Mesodermal cell (in vitro differentiated cells): ENCODE measurements around the gene SPNS2.

Experiments
- H3K27ac ChIP-seq: 2 replicates; pipeline ENCODE4 v1.7.0; 2013; ENCODE audit warnings: mild to moderate bottlenecking, low read depth, low read length, moderate library complexity; ENCODE audit not compliant: severe bottlenecking
- H3K36me3 ChIP-seq: 2 replicates; pipeline ENCODE4 v1.7.1; 2013; ENCODE audit warnings: mild to moderate bottlenecking, low read length, moderate library complexity; ENCODE audit not compliant: control insufficient read depth, insufficient read depth
- H3K4me1 ChIP-seq: one replicate; pipeline ENCODE4 v1.7.1; 2013; ENCODE audit warnings: mild to moderate bottlenecking, low read length; ENCODE audit not compliant: insufficient read depth, control insufficient read depth, poor library complexity, severe bottlenecking
- H3K4me3 ChIP-seq: 2 replicates; pipeline ENCODE4 v1.7.0; 2013; ENCODE audit warnings: low read length, control low read depth, mild to moderate bottlenecking; ENCODE audit not compliant: insufficient read depth, poor library complexity, severe bottlenecking; ENCODE audit errors: extremely low read depth
- H3K9me3 ChIP-seq: 2 replicates; pipeline ENCODE4 v1.7.1; 2013; ENCODE audit warnings: mild to moderate bottlenecking, low read length, moderate library complexity; ENCODE audit not compliant: control insufficient read depth
- WGBS, 2 experiments: methylation state at CpG; one replicate each; pipeline ENCODE4 v1.1.5; 2013; ENCODE audit warnings: missing lambda C conversion rate in 2 of 2; ENCODE audit not compliant: insufficient coverage in 2 of 2; 5-methylcytosine and 5-hydroxymethylcytosine counted together

Gene SPNS2

DNA sequence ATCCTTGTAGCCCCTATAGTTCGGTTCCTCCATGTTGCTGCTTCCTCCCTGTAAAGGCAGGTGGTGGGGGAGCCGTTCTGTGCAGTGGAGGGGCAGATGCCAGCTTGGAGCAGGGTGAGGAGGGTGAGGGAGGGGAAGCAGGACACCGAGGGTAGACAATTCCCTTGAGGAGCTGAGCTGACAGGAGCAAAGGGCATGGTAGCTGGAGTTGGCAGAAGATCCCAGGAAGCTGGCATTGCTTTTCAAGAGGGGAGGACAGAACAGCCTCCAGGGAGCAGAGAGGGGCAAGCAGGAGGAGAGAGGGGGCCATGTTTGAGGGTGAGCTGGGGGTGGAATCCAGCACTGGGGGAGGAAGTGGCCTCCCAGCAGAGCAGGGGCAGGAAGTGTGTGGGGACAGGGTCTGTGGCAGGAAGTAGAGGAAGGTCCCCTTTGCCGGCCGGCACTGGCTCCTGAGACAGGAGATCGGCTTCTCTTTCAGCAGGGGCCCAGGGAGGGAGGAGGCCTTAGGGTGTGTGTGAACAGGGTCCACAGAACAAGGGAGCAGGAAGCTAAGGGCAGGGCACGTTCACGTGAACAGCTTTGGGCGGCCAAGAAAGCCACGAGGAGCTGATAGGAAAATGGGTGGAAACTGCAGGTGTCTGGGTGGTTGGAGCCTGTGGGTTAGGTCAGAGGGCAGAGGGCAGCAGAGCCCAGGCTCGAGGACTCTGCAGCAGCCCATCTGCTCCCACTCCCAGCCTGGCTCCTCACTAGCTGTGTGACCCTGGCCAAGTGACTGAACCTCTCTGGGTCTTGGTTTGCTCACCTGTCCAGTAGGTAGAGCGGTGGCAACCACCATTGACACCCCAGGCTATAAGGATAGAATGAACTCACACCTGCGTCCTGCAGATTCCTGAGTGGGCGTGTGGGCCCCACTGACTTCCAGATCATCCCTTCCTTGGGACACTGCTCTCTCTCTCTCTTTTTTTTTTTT is 17.5 kb upstream of the SPNS2 start:
- Histone ChIP-seq H3K36me3 (no peaks in the 10 kb centered on the region), H3K9me3 (no peaks in the 10 kb centered on the region), H3K4me1 (peaks cover 25% of the 10 kb centered on the region), H3K4me3 (no peak overlapping the region), H3K27ac (no peak overlapping the region)
- 61 to 67% methylated on average over 10 to 14 of the region's 14 CpGs for WGBS, 2 experiments

DNA sequence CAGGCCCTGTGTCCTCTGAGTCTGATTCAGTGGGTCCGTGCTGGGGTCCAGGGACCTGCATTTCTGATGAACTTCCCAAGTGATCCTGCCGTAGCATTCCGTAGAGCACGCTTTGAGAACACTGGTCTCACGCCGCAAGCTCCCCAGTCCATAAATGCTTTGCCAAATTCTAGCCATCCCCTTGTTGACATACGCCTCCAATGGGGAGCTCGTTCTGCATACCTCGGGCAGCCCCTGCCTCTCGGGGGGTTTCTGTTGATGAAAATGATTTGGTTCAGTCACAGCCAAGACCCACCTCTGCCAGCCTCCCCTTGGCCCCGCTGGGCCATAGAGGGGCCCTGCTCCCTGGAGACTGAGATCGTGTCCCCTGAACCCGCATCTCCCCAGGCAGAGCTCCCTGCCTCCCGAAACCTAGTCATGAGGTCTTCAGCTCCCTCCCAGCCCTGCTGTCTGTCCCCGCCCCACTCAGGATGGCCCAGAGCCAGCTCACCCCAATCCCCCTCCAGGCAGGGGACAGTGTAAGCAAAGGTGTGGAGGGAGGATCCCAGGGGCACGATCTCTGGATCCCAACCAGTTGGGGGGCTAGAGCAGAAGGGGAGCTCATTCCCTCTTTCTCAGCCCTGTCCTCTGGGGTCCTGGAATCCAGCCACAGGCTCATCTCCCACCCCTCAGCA is 16.2 kb upstream of the SPNS2 start:
- H3K4me1 ChIP-seq, result peaks cover 26% of the 10 kb centered on the region
- H3K27ac ChIP-seq, result no peak overlapping the region
- no peaks in the 10 kb centered on the region for H3K9me3 ChIP-seq
- WGBS, 2 experiments, result 93 to 97% methylated on average over 13 to 15 of the region's 16 CpGs
- no peak overlapping the region for H3K4me3 ChIP-seq
- no peaks in the 10 kb centered on the region for H3K36me3 ChIP-seq

DNA sequence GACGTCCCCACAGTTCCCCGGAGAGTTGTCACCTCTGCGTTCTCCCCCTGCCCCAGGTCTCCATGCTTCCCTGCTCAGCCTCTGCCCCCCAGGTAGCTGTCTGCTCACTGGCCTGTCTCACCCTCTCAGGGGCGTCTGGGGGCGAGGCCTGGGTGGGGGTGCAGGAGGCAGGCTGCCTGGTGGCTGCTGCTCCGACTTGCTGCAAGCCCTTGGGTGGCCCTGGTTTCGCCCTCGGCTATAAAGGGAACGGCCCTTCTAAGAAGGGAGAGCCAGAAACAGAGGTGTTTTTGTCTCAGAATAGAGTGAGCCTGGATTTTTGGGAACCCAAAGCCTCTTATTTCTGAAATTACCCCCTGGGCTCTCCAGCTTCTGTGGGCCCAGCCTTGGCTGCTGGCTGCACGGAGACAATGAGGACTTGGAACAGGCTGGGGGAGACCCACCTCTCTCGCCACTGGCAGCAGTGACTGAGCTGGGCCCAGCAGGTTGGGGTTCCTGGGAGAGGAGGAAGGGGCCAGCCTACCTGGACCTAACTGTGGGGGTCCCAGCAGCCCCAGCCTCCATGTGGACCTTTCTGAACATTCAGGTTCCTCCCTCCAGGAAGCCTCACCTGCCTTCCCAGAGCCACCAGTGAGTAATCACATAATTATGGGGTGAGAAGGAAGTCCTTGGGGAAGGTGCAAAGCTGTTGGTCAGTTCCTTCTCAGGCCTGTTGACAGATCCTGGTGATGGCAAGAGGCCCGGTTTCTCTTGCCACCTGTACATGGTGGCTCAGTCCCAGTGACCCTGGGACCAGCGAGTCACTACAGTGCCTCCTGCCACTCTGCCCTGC is 15.5 kb upstream of the SPNS2 start:
- Histone ChIP-seq H3K36me3 (no peaks in the 10 kb centered on the region), H3K27ac (no peak overlapping the region), H3K4me1 (peaks cover 24% of the 10 kb centered on the region), H3K9me3 (no peaks in the 10 kb centered on the region), H3K4me3 (no peak overlapping the region)
- 78 to 83% methylated on average over 4 to 9 of the region's 13 CpGs for WGBS, 2 experiments

DNA sequence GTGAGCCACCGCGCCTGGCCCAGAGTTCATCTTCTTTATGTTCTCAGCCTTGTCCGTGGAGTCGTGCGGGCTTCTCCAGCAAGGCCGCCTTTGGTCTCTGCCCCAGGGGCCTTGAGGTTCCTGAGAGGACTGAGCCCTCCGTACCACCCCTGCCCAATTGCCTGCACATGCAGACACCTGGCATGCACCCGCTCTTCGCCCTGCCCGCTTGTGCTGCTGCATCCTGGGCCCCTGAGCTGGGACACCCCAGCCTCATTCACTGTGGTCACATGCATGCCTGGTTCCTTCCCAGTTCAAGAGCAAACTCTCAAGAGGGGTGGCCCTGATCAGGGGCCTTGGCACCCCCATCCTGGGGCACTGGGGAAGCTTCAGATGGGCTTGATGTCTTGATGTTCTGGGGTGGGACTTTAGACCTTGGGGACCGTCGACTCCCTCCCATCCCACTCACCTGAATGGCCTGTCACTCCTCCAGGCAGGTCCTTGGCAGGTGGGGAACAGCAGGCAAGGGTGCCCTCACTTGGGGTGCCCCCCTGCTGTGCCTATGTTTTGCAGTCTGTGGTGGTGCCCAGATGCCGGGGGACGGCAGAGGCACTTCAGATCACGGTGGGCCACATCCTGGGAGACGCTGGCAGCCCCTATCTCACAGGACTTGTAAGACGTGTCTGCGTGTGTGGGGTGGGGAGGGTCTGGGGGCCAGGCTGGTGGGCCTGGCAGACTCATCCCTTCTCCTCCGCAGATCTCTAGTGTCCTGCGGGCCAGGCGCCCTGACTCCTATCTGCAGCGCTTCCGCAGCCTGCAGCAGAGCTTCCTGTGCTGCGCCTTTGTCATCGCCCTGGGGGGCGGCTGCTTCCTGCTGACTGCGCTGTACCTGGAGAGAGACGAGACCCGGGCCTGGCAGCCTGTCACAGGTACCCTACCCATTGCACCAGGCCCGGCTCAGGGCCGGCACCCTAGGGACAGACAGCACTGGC is 12.7 kb upstream of the SPNS2 start:
- WGBS, 2 experiments, result 88 to 90% methylated on average over 22 to 24 of the region's 31 CpGs
- no peaks in the 10 kb centered on the region for H3K36me3 ChIP-seq
- H3K9me3 ChIP-seq, result no peaks in the 10 kb centered on the region
- no peak overlapping the region for H3K4me3 ChIP-seq
- peaks cover 22% of the 10 kb centered on the region for H3K4me1 ChIP-seq
- H3K27ac ChIP-seq, result no peak overlapping the region

DNA sequence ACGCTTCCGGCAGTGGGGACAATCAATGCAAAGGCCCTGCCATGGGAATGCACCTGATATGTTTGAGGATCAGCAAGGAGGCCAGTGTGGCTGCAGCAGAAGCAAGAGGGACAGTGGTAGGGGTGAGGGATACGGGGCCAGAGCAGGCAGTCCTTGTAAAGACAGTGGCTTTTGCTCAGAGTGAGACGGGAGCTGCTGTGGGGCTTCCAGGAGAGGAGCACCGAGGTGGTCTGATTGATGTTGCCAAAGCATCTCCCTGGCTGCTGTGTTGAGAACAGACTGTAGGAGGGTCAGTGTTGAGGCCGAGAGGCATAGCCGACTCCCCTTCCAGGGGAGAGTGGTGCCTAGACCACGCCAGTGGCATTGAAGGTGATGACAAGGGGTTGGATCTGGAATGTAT is 11.4 kb upstream of the SPNS2 start:
- no peak overlapping the region for H3K27ac ChIP-seq
- H3K9me3 ChIP-seq, result no peaks in the 10 kb centered on the region
- 89 to 96% methylated on average over 7 to 8 of the region's 8 CpGs for WGBS, 2 experiments
- H3K4me1 ChIP-seq, result peaks cover 16% of the 10 kb centered on the region
- no peaks in the 10 kb centered on the region for H3K36me3 ChIP-seq
- H3K4me3 ChIP-seq, result no peak overlapping the region

DNA sequence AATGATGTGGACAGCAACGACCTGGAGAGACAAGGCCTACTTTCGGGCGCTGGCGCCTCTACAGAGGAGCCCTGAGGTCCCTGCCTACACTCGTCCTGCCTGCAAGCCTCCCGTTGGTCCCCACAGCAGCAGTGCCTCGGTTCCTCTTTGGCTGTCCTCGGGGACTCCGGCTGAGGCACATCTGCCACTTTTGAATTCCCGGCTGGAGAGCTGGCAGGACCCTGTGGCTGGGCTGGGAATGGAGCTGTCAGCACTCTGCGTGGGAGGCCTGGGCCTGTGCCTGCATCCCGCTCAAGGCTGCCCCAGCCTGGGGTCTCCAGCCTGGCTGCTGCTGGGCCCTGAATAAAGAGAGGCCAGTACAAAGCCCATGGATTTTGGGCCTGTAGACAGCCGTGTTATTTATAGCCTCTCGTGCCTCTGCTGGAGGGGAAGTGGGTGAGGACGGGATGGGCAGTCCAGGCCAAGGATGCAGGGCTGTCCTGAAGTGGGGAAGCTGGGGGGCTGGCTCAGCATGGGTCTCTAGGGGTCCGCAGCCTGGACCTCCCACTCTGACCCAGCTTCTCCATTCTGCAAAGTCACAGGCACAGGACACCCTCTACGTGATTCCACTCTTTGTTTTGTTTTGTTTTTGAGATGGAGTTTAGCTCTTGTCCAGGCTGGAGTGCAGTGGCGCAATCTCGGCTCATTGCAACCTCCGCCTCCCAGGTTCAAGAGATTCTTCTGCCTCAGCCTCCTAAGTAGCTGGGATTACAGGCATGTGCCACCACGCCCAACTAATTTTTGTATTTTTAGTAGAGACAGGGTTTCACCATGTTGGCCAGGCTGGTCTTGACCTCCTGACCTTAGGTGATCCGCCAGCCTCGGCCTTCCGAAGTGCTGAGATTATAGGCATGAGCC is 10.6 kb upstream of the SPNS2 start:
- Histone ChIP-seq H3K36me3 (no peaks in the 10 kb centered on the region), H3K4me3 (no peak overlapping the region), H3K27ac (no peak overlapping the region), H3K4me1 (peaks cover 13% of the 10 kb centered on the region), H3K9me3 (no peaks in the 10 kb centered on the region)
- WGBS, 2 experiments, result 85 to 87% methylated on average over 20 to 22 of the region's 24 CpGs

DNA sequence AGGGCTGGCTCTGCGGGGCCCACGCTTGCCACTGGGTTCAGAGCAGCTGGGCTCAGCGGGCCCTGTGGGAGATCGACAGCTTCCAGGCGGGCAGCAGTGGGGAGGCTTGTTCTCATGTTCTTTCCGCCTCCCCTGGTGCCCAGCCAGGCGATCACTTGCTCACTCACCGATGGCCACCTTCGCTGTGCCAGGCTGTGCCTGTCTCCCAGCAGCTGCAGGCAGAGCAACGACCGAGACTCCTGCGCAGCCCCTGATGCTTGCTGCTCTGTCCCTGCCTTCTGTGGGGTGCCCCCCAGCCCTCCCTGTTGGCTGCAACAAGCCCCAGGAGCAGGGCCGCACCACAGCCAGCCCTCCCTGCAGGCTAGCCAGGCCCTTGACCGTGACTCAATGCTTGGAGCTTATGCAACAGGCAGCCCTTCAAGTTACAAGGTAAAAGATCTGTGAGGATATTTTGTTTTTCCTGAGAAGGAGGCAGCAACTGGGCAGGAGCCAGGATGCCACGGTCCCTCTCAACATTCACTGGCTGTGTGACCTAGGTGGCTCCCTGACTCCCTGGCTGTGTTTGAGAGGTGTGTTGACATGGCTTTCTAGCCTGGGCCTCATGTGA is 9.6 kb upstream of the SPNS2 start:
- H3K4me3 ChIP-seq, result no peak overlapping the region
- no peaks in the 10 kb centered on the region for H3K36me3 ChIP-seq
- no peaks in the 10 kb centered on the region for H3K9me3 ChIP-seq
- WGBS, 2 experiments, result 91% methylated on average over 14 to 15 of the region's 15 CpGs
- peaks cover 4% of the 10 kb centered on the region for H3K4me1 ChIP-seq
- H3K27ac ChIP-seq, result no peak overlapping the region

DNA sequence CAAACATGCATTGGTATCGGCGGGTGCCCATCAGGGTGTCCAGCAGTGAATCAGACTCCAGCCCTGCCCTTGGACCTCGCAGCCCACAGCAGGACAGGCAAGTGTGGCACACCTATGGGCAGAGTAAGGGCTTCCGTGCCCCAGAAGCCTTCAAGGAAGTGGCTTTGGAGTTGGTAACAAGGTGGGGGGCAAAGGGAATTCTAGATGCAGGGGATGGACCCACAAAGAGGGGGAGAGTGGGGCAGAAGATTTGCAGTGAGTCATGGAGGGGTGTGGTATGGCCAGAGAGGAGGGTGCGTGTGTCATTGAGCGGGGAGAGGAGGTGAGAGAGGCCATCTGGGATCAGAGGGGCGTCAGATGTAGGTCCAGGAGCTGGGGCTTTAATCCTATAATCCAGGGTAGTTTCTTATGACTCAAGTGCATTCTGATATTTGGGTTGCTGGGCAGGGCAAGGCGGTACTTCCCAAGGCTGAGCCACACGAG is 8.5 kb upstream of the SPNS2 start:
- H3K4me3 ChIP-seq, result no peak overlapping the region
- no peaks in the 10 kb centered on the region for H3K9me3 ChIP-seq
- H3K27ac ChIP-seq, result no peak overlapping the region
- no peaks in the 10 kb centered on the region for H3K36me3 ChIP-seq
- H3K4me1 ChIP-seq, result peaks cover 4% of the 10 kb centered on the region
- WGBS, 2 experiments, result 88% methylated on average over 5 to 9 of the region's 9 CpGs

DNA sequence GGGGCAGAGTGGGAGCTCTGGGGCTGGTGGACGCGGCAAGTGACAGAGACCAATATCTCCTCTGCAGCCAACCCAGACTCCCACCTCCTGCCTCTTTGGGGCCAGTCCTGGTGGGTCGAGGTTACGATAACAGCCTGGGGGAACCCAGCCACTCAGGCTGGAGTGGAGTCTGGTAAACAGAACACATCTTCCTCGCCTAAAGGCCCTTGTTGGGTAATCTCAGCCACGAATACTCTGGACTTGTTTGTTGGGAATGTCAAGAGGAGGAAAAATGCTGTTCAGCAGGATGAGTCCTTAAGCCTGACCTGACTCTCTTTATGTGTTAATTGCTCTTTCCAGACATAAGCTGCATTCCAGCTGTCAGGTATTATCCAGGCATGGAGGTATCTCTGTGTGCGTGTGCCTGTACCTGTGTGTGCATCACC is 8.0 kb upstream of the SPNS2 start:
- Histone ChIP-seq H3K36me3 (no peaks in the 10 kb centered on the region), H3K27ac (no peak overlapping the region), H3K4me3 (no peak overlapping the region), H3K4me1 (peaks cover 4% of the 10 kb centered on the region), H3K9me3 (no peaks in the 10 kb centered on the region)
- WGBS, 2 experiments, result 76 to 91% methylated on average over 4 of the region's 7 CpGs
